Measurements from ENCODE around the gene CAPS. TPM values are rescaled to one million over a fixed set of nuclear protein-coding genes. Genes with fewer than 3 reads are reported as not detected.

Gene CAPS
- total and polyA plus RNA-seq, 12 donors: 7.1 to 146 (median 19.2) TPM

DNA sequence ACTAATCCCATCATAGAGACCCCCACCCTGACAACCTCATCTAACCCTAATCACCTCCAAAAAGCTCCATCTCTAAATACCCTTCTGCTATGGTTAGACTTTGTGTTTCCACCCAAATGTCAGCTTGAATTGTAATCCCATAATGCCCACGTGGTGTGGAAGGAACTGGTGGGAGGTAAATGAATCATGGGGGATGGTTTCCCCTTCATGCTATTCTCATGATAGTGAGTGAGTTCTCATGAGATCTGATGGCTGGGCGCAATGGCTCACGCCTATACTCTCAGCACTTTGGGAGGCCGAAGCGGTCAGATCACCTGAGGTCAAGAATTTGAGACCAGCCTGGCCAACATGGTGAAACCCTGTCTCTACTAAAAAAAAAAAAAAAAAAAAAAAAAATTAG lies 6.8 kb upstream of the CAPS start:
- no peak overlapping the region for H3K4me3 ChIP-seq
- TF ChIP-seq POLR2A (IDR thresholded peaks at IDR 0.05): no peak
- TF ChIP-seq, protein P1, sequence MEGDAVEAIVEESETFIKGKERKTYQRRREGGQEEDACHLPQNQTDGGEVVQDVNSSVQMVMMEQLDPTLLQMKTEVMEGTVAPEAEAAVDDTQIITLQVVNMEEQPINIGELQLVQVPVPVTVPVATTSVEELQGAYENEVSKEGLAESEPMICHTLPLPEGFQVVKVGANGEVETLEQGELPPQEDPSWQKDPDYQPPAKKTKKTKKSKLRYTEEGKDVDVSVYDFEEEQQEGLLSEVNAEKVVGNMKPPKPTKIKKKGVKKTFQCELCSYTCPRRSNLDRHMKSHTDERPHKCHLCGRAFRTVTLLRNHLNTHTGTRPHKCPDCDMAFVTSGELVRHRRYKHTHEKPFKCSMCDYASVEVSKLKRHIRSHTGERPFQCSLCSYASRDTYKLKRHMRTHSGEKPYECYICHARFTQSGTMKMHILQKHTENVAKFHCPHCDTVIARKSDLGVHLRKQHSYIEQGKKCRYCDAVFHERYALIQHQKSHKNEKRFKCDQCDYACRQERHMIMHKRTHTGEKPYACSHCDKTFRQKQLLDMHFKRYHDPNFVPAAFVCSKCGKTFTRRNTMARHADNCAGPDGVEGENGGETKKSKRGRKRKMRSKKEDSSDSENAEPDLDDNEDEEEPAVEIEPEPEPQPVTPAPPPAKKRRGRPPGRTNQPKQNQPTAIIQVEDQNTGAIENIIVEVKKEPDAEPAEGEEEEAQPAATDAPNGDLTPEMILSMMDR (IDR thresholded peaks at IDR 0.05): no peak
- H3K4me1 ChIP-seq (replicated peaks in 1 of 2): peaks cover 16 to 24% of the 10 kb centered on the region in 2 donors
- WGBS, 4 donors: 27 to 83% (median 59%) methylated on average over 1 to 5 of the region's 5 CpGs
- intact Hi-C loops (cut with DNase I): no loop called here
- no peaks in the 10 kb centered on the region for H3K27me3 ChIP-seq
- no peak overlapping the region for H3K27ac ChIP-seq
- no peaks in the 10 kb centered on the region for H3K9me3 ChIP-seq (replicated peaks in 1 of 3)
- no peak for DNase-seq
- peaks cover 0 to 14% of the 10 kb centered on the region in 2 donors for H3K36me3 ChIP-seq (replicated peaks in 1 of 2)

- Histone ChIP-seq H3K4me3 (no peak overlapping the region), H3K9me3 (replicated peaks in 1 of 3) (no peaks in the 10 kb centered on the region), H3K27me3 (no peaks in the 10 kb centered on the region), H3K4me1 (replicated peaks in 1 of 2) (peaks cover 14 to 18% of the 10 kb centered on the region in 2 donors), H3K27ac (peak overlapping the region in 1 of 5 donors; percentile 30), H3K36me3 (replicated peaks in 1 of 2) (peaks cover 0 to 14% of the 10 kb centered on the region in 2 donors)
- 63 to 73% (median 70%) methylated on average over 8 to 14 of the region's 14 CpGs for WGBS, 4 donors
- intact Hi-C loops (cut with DNase I): no loop called here
- DNase-seq: peak in 2 of 7 donors; percentile 51 to 71
- TF ChIP-seq, protein P1 (IDR thresholded peaks at IDR 0.05): no peak
- TF ChIP-seq POLR2A (IDR thresholded peaks at IDR 0.05): no peak
Observed at GRCh38 chr19:5908773-5909442, 5.1 kb upstream of the CAPS start.

DNA sequence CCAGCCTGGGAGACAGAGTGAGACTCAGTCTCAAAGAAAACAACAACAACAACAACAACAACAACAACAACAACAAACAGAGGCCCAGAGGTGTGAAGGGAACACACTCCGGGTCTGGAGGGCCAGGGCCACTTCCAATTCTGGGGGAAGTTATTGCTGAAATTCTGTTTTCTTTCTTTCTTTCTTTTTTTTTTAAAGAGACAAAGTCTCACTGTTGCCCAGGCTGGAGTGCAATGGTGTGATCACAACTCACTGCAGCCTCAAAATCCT lies 3.5 kb upstream of the CAPS start:
- no peaks in the 10 kb centered on the region for H3K9me3 ChIP-seq (replicated peaks in 1 of 3)
- peaks cover 10 to 21% of the 10 kb centered on the region in 2 donors for H3K4me1 ChIP-seq (replicated peaks in 1 of 2)
- TF ChIP-seq, protein P1 (IDR thresholded peaks at IDR 0.05): no peak
- no peak for TF ChIP-seq POLR2A (IDR thresholded peaks at IDR 0.05)
- H3K36me3 ChIP-seq (replicated peaks in 1 of 2): peaks cover 0 to 14% of the 10 kb centered on the region in 2 donors
- no peaks in the 10 kb centered on the region for H3K27me3 ChIP-seq
- intact Hi-C loops (cut with DNase I): no loop called here
- WGBS, 4 donors: 73 to 100% (median 82%) methylated on average over 1 of the region's 1 CpG
- DNase-seq: no peak
- no peak overlapping the region for H3K27ac ChIP-seq
- no peak overlapping the region for H3K4me3 ChIP-seq

DNA sequence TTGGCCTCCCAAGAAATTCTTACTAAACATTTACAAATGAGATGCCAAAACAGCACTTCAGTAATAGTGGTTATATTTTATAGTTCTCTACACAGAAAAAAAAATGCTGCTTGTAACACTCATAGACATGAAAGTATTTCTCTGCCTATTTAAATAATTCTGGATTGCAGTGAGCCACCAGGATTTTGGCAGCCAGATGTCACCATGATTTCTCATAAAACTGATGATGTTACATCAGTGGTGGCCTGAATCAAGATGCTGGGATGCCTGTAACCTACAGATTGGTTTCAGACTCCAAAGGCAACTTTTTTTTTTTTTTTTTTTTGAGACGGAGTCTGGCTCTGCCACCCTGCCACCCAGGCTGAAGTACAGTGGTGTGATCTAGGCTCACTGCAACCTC lies 2.7 kb upstream of the CAPS start:
- 85 to 100% (median 93%) methylated on average over 1 of the region's 1 CpG for WGBS, 4 donors

More for the DNA sequence above, 2.7 kb upstream of the CAPS start:
- Histone ChIP-seq H3K4me3 (no peak overlapping the region), H3K27ac (no peak overlapping the region), H3K9me3 (replicated peaks in 1 of 3) (no peaks in the 10 kb centered on the region), H3K4me1 (replicated peaks in 1 of 2) (peaks cover 7 to 14% of the 10 kb centered on the region in 2 donors), H3K27me3 (no peaks in the 10 kb centered on the region), H3K36me3 (replicated peaks in 1 of 2) (peaks cover 0 to 21% of the 10 kb centered on the region in 2 donors)
- no peak for DNase-seq
- intact Hi-C loops (cut with DNase I): no loop called here
- no peak for TF ChIP-seq POLR2A (IDR thresholded peaks at IDR 0.05)
- TF ChIP-seq, protein P1 (IDR thresholded peaks at IDR 0.05): no peak
